ENCODE measurements around the gene OR7G3.

Gene OR7G3

GRCh38 chr19:9115307-9115813 is 11.4 kb downstream of the OR7G3 start, which contains the start of gene OR7G1:
OR7G1 (minus strand) TSS chr19:9115763; CDS start chr19:9115763, 0 bp downstream.
- no peak within 1 kb of the TSS for H3K4me3 ChIP-seq (ENCODE audit: low read length)
- no peak for TF ChIP-seq CTCF (IDR thresholded peaks at IDR 0.05; ENCODE audit: insufficient read depth, low read depth, low read length, missing control alignments)

GRCh38 chr19:9109959-9110358 is 16.8 kb downstream of the OR7G3 start:
- TF ChIP-seq CTCF (IDR thresholded peaks at IDR 0.05; ENCODE audit: insufficient read depth, low read depth, low read length, missing control alignments) = no peak
- no peak overlapping the region for H3K4me3 ChIP-seq (ENCODE audit: low read length)
- DNase-seq (ENCODE audit: low read depth) = no peak

More at GRCh38 chr19:9115307-9115813, 11.4 kb downstream of the OR7G3 start, which contains the start of gene OR7G1:
- DNase-seq (ENCODE audit: low read depth) = no peak

GRCh38 chr19:9107375-9107774 is 19.4 kb downstream of the OR7G3 start, which contains the start of gene OR7G2:
OR7G2 (minus strand) TSS chr19:9107475; CDS start chr19:9103243, 4,232 bp downstream.
- DNase-seq (ENCODE audit: low read depth) = no peak
- H3K4me3 ChIP-seq (ENCODE audit: low read length) = no peak within 1 kb of the TSS
- no peak for TF ChIP-seq CTCF (IDR thresholded peaks at IDR 0.05; ENCODE audit: insufficient read depth, low read depth, low read length, missing control alignments)

GRCh38 chr19:9086761-9087160 is 40.0 kb downstream of the OR7G3 start, which contains the start of gene OR1M1:
OR1M1 (plus strand) TSS chr19:9087061; CDS start chr19:9093245, 6,184 bp downstream.
- TF ChIP-seq CTCF (IDR thresholded peaks at IDR 0.05; ENCODE audit: insufficient read depth, low read depth, low read length, missing control alignments) = no peak
- DNase-seq (ENCODE audit: low read depth) = no peak
- no peak within 1 kb of the TSS for H3K4me3 ChIP-seq (ENCODE audit: low read length)

- no peak for DNase-seq (ENCODE audit: low read depth)
- TF ChIP-seq CTCF (IDR thresholded peaks at IDR 0.05; ENCODE audit: insufficient read depth, low read depth, low read length, missing control alignments) = no peak
- H3K4me3 ChIP-seq (ENCODE audit: low read length) = no peak overlapping the region
These were observed 48.1 kb downstream of the OR7G3 start for GRCh38 chr19:9078651-9079050.

GRCh38 chr19:9076901-9077300 is 49.8 kb downstream of the OR7G3 start:
- no peak for TF ChIP-seq CTCF (IDR thresholded peaks at IDR 0.05; ENCODE audit: insufficient read depth, low read depth, low read length, missing control alignments)
- DNase-seq (ENCODE audit: low read depth) = no peak
- no peak overlapping the region for H3K4me3 ChIP-seq (ENCODE audit: low read length)
